T-helper 1 cell treated with Interleukin-12 subunit alpha and Interleukin-12 subunit beta and Interleukin-4 antibody, amounts not matched to agents 30 ng/mL and 1 ng/mL, for 36 hours (primary cell): ENCODE data around the gene TARDBP. TPM values are rescaled to one million over a fixed set of nuclear protein-coding genes. Genes with fewer than 3 reads are reported as not detected.
"Not testable (repeated sequence)": the region's sequence is repeated elsewhere in the genome, so short reads cannot be mapped to it uniquely, and the experiment has no call there.

Experiments used
- intact Hi-C: fragments of 100-400 bp; cut with micrococcal nuclease; formaldehyde crosslinking; loops from one replicate; pipeline ENCODE4 v1.15.1; 2024
- total RNA-seq: library from RNA; stranded (reverse); gene quantifications from 2 replicates; pipeline ENCODE4 v1.2.3, GENCODE V29; 2022

The TARDBP gene
- total RNA-seq, 1 donor from 2014 or later: 159 TPM

DNA sequence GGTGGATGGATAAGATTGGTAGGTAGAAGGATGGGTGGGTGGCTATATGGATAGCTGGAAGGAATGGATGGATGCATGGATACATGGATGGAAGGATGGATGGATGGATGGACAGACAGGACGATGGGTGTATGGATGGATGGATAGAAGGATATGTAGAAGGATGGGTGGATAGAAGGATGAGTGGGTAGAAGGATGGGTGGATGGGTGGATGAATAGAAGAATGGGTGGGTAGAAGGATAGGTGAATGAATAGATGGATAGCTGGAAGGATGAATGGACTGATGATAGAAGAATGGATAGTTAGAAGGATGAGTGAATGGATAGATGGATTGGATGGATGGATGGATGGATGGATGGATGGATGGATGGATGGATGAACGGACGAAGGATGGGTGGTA, 29.6 kb downstream of the TARDBP start:
- intact Hi-C loops: no loop called here

DNA sequence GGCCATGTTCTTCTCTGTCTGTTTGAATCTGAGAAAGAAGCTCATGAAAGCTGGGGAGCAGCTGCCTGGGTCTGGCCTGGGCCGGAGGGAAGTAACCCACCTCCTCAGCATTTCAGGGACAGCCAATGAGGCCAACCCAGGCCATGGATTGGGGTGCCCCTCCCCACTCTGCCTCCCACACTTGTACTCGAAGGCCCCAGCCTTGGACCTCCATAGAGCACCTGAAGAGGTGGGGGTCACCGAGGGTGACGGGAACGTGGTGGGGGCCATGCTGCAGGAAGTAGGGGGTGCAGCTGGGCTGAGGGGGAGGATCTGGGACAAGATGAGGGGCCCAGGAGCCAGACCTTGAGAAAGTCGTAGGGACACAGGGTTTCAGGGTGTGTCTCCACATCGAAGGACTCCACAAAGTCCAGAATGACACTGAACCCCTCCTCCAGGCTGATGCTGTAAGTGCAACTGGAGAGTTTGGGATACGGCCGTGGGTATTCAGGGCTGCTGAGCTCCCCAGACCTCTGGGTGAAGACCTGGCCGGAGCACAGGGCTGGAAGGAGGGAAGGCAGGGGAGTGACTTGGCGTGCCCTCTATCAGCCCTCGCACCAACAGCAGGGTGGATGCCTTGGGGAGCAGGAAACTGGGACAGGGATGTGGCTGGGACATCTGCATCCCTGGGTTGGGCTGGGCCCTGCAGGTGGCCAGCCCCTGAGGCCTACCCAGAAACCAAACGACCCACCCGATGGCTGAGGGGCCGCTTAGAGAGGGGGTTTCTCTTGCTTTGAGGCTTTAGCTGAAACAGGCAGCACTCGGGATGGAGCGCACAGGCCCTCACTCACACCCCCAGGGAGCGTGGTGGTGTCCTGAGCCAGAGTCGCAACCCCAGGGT, 30.8 kb downstream of the TARDBP start:
- intact Hi-C loops: no loop called here

DNA sequence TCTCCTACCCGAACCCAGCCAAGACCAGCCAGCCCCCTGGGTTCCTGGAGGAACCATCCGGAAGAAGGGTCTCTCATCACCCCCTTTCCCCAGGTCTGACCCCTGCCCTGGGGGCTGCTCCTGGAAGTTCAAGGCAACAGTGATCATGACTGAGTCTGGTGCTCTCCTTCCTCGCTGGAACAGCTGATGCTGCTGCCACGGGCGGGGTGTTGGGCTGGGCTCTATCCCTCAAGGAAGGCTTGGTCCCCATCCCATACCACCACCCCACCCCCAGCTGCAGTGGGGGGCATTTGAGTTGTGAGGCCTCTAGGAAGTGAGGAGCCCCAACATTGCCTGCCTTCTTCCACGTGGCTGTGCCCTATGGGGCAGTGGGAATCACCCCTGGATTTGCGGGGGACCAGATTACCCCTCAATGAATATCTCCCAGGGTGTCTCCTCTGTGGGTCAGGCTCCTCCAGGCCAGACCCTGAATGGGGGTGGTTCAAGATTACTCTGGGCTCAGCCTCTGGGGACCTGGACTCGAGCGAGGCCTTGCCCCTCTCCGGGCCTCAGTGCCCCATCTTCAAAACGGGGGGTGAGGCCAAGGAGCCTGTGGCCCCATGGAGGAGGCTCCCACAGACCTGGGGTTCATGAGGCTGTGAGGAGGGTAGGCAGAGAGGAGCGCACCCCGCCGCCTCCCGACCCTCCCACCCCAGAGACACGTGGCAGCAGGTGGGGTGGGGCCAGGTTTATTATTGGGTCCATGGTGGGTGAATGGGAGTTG, 31.8 kb downstream of the TARDBP start:
- intact Hi-C loops: no loop called here

DNA sequence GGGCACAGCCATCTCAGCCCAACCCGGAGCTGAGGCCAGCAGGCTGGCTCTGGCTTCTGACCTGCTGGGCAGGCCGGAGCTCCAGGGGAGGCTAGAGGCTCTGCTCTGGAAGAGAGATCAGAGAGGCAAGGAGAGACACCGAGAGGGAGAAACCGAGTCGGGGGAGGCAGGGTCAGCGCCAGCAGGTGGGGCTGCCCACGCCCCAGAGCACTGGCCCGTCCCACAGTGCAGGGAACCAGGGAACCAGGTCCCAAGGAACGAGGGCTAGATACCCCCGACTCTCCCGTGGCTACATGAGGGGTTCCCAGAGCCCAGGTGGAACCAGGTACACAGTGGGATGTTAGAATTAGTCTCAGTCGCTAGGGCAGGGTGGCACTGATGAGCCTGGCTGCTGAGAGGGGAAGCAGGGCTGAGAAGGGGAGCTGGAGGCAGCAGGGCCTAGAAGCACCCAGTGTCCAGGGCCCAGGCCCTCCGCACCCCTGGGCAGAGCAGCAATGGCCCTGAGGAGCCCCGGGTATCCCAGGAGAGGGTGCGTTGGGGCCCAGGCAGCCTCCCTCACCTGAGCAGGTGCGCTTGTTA, 32.5 kb downstream of the TARDBP start:
- intact Hi-C loops: no loop called here

DNA sequence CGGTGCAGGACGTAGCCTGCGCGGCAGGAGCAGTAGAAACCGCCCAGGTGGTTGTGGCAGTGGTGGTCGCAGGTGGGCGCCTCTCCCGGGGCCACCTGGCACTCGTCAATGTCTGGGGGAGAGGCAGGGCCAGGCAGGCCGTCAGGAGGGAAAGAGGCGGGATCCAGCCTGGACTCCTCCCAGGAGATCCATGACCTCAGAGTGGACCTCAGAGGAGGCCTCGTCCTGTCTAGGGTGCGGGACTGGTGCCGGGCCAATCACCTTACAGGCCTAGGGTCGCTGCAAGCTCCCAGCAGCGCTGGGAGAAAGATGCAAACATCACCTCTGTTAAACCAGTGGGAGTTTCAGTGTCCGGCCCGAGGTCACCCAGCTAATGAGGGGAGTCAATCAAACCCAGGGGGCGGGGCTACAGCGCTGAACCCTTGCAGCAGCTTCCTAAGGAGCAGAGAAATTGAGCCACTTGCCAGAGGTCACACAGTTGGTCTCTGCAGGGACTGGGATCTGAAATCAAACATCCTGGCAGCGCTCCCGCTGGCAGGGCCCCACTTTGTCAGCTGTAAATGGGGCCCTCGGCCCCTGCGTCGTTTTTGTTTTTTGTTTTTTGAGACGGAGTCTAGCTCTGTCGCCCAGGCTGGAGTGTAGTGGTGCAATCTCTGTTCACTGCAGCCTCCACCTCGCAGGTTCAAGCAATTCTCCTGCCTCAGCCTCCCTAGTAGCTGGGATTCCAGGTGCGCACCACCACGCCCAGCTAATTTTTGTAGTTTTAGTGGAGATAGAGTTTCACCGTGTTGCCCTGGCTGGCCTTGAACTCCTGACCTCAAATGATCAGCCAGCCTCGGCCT, 33.2 kb downstream of the TARDBP start:
- intact Hi-C loops: no loop called here

DNA sequence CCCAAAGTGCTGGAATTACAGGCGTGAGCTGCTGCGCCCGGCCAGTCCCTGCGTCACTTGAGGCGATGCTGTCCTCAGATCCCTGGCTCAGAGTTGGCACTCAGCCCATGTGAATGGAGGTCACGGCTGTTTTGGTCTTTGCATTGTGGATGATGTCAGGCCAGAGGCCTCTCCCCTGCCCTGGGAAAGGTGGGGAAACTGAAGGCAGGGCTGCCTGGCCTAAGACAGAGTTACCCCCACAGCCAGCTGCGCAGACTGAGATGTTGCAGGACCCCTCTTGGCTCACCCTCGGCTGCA, 33.8 kb downstream of the TARDBP start:
- intact Hi-C loops: no loop called here

DNA sequence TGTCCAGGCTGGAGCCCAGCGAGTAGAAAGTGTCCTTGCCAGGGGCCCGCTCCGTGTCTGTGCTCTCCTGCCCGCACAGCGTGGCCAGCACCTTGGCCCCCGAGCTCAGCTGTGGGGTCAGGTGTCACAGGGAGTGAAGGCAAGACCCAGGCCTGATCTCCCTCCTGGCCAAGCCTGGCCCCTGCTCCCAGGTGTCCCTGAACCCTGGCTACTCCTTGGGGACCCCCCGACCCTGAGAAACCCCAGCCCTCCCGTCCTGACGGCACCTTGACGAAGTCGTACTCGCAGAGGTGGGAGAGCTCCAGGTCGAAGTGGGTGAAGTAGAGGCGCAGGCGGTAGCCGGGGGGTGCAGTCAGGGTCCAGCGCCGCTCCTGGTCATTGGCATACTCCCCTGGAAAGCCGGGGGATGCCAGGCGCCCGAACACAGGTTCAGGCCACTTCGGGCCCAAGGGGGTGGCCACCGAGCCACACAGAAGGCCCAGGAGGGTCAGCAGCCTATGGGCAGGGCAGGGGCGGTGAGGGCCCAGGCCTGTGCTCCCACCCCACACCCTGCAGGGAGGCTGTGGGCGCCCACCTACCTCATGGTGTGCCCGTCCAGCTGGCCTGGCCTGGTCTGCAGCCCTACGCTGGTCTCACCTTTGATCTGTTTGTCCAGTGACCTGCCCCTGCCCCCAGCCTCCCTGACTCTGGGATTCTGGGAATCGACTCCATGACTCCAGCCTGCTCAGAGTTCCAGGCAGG, 34.3 kb downstream of the TARDBP start, which contains the start of gene MASP2:
MASP2 (minus strand) TSS at position 615 of the 741 bp plus-strand sequence; CDS start at position 583, 32 bp downstream.
- intact Hi-C loops: no loop called here

DNA sequence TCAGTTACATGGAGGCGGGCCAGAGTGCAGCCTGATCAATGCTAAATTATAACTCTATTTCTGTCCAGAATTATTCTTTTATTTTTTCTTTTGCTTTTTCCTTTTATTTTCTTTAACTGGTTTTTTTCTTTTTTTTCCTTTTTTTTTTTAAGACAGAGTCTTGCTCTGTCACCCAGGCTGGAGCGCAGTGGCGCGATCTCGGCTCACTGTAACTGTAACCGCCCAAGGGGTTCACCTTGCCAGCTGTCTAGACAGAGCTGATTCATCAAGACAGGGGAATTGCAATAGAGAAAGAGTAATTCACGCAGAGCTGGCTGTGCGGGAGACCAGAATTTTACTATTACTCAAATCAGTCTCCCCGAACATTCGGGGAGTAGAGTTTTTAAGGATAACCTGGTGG, 38.7 kb downstream of the TARDBP start:
- intact Hi-C loops: not testable (repeated sequence)

DNA sequence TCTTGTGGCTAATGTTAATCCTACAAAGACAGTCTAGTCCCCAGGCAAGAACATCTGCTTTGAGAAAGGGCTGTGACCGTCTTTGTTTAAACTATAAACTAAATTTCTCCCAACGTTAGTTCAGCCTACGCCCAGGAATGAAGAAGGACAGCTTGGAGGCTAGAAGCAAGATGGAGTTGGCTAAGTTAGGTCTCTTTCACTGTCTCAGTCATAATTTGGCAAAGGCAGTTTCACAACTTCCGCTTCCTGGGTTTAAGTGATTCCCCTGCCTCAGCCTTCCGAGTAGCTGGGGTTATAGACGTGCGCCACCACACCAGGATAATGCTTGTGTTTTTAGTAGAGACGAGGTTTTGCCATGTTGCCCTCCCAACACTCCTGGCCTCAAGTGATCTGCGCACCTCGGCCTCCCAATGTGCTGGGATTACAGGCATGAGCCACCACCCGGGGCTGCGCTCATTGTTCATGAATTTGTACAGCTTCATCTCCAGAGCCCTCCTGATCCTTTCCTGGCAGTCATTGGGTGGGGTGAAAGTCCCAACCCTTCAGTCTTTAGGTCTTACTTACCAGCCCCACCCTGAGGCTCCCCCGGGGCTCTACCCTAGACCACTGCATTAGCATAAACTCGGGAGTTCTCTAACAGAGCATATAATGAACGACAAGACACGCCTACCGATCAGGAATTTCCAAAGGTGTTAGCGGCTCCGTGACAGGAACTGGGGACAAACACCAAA, 39.5 kb downstream of the TARDBP start:
- intact Hi-C loops: no loop called here

DNA sequence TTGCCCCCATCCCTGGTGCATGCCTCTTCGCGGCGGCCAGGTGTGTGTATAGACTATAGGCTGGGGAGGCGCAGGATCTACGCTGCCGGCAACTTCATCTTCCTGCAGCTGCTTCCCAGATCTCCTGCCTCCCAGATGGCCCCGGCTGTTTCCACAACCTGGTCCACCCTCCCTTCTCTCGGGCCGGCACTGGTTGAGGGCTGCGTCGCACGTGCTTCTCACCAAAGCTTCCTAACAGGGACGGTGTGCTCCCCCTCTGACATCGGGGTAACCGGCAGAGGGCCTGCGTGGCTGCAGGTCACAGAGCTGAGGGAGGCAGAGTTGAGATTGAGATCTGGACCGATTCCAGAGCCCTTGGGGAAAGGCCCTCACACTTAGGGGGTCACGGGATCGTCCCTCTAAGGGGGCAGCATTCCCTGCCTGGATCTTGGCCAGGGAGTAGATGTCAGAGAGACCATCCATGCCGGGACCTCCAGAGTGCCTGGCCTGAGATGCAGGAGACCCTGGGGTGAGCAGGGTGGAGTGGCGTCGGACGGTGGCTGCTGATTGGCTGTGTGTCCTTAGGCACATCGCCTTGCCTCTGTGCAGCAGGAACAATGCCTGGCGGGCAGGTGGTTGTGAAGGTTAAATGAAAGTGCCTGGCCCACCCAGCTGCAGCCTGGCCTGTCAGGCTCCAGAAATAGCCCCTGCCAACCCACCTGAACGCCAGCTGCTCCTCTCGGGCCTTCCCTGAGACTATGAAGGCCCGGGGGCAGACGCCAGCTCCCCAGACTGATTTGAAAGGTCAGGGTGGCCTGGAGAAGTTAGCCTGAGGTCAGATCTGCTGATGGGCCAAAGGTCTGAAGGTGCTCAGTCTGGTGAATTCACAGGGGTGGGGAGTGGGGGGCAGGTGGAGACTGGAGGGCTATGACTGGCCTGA, 40.6 kb downstream of the TARDBP start:
- intact Hi-C loops: no loop called here

DNA sequence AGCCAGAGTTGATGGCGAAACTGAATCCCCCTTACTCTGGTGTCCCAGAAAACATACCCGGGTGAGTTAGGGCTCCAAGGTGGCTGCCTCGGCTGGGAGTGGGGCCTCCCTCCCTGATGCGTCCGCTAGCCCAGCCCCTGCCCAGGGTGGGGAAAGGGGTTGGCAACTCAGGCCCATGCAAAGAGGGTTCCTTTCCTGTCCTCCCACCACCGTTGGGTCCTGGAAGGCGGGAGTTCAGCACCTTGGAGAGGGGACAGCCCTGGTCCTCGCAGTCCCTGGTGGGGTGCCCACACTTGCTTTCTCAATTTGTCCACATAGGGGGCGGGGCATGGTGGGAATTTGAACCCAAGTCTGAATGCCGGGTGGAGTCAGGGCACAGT, 41.3 kb downstream of the TARDBP start:
- intact Hi-C loops: no loop called here

DNA sequence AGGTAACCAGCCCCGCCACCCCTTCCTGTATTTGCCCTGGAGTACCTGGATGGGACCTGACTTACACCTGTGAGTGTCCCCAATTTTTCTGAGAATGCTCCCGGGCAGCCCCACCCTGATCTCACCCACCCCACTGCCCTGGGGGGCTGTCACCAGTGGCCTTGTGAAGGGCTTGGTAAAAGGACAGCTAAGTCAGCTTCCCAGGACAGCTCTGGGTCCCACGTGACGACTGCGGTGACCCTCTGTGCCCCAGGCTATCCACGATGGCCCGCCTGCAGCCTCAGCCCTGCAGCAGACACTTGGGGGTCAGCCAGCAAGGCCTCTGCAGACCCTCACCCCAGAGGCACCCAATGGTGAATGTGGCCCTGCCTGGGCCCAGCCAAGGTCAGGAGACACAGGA, 41.7 kb downstream of the TARDBP start:
- intact Hi-C loops: no loop called here

DNA sequence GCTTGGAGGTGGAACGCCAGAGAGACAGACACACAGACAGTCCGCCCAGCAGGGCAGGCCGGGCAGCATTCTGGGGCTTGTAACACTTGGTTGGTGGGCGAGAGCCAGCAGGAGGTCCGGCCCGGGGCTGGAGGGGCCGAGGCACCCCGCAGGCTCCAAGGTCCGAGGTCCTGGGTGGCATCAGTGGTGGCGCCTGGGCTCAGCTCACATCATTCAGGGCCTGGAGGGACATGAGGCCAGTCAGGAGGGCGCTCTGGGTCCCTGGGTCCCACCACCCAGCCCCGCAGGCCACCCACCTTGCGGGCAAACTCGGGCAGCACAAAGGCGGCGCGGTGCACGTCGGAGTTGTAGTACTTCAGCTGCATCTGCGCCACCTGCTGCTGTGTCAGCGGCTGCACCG, 42.2 kb downstream of the TARDBP start:
- intact Hi-C loops: no loop called here

DNA sequence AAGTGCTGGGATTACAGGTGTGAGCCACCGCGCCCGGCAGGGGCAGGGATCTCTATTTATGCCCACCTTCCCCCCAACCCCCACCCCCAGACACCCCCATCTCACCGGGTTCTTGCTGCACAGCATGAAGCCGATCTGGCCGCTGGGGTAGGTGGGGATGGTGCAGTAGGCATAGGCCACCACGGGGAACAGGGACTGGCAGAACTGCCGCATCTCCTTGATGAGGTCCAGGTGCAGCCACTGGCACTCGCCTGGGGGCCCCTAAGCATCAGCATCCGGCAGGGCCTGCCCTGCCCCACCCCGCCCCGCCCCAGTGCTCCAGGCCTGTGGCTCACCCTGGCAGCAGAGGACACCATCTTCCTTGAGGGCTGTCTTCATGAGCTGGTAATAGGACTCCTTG, 43.2 kb downstream of the TARDBP start:
- intact Hi-C loops: no loop called here

DNA sequence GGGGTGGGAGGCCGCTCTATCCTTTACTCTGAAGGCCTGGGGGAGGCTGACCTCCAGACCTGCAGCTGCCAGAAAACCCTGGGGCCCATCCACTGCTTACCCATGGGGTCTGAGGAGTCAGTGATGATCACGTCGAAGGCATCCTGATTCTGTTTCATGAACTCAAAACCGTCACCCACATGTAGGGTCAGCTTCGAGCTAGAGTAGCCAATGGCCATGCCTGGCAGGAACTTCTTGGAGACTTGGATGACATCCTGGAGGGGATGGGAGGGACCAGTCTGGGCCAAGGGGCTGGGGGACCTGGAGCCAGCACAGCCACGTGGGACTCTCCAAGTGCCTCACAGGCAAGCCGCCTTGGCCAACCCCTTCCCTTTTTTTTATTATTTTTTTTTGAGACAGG, 44.0 kb downstream of the TARDBP start:
- intact Hi-C loops: no loop called here

DNA sequence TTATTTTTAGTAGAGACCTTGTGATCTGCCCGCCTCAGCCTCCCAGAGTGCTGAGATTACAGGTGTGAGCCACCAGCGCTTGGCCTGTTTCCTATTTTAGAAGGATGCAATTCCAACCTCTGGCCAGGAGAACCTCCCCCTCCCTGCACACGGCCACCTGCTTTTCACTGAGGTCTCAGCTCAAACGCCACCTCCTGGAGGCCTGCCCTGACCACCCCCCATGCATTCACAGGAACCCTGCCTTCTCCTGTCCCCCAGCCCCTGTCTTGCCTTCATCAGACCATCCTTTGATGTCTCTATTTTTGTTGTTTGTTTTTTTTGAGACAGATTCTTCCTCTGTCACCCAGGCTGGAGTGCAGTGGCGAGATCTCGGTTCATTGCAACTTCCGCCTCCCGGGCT, 45.0 kb downstream of the TARDBP start:
- intact Hi-C loops: no loop called here

DNA sequence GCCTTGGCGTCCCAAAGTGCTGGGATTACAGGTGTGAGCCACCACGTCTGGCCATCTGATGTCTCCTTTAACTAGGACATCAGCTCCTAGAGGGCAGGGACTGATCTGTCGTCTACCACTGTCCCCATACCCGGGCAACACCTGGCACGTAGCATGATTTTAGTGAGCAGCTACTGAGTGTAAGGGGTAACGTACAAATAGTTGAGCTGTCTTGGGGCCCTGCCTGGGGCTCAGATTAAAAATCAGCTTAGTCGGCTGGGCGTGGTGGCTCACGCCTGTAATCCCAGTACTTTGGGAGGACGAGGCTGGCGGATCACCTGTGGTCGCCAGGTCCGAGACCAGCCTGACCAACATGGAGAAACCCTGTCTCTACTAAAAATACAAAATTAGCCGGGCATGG, 45.6 kb downstream of the TARDBP start:
- intact Hi-C loops: no loop called here

DNA sequence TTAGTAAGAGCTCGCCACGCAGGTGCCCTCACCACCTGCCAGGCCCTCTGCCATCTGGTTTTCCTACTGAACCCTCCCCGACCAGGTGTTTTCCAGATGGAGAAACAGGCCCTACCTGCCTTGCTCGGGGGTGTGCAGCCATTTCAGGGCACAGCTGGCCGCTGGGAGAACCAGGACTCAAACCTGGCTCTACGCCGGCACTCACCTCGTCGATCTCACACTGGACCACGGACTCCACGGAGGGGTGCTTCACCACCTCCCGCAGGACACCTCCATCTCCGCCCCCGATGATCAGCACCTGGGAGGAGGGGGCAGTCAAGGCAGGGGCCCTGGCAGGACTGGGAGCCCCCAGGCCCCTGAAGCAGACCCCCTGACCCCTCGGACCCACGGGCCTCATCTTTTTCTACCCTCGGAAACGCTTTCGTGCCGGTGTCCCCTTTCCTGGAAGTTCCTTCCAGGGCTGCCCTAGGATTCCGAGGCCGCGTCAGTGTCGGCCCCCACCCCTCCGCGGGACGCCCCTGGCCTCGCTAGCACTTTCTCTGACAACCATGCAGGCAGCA, 46.2 kb downstream of the TARDBP start:
- intact Hi-C loops: no loop called here
